Testis (tissue), 3 donors: ENCODE measurements around the gene DLG1. TPM values are rescaled to one million over a fixed set of nuclear protein-coding genes. Genes with fewer than 3 reads are reported as not detected.

Source experiments
- DNase-seq: peaks from one replicate; pipeline ENCODE4 v3.0.0-alpha.2; 2019
- H3K27ac ChIP-seq, 2 donors: fragments of 200-600 bp; sonication (generic); one replicate each; pipeline ENCODE4 v1.5.1; 2019
- H3K27me3 ChIP-seq: fragments of 200-600 bp; sonication (generic); one replicate; pipeline ENCODE4 v1.5.1; 2019
- H3K36me3 ChIP-seq: fragments of 200-600 bp; sonication (generic); one replicate; pipeline ENCODE4 v1.5.1; 2017; ENCODE audit warnings: low read depth; ENCODE audit errors: missing control alignments
- H3K4me1 ChIP-seq: fragments of 200-600 bp; sonication (generic); one replicate; pipeline ENCODE4 v1.5.1; 2019
- H3K4me3 ChIP-seq, 2 donors: fragments of 200-600 bp; sonication (generic); one replicate each; pipeline ENCODE4 v1.5.1; 2017 to 2019
- H3K9me3 ChIP-seq: fragments of 200-600 bp; sonication (generic); one replicate; pipeline ENCODE4 v1.5.1; 2017
- POLR2A ChIP-seq: fragments of 450-650 bp; IDR thresholded peaks from one replicate; pipeline ENCODE4 v1.6.1; 2017; ENCODE audit warnings: antibody characterized with exemption, mild to moderate bottlenecking, moderate library complexity
- WGBS, 2 donors: methylation state at CpG; one replicate each; pipeline ENCODE4 v1.1.5; 2018; 5-methylcytosine and 5-hydroxymethylcytosine counted together
- intact Hi-C: fragments of 100-400 bp; cut with DNase I; formaldehyde crosslinking; loops from one replicate; pipeline ENCODE4 v1.15.1; 2023; ENCODE audit warnings: low total_unique reads
- polyA plus RNA-seq: library from polyadenylated mRNA; stranded (reverse); fragments of 350-450 nt; fragmentation: Illumina TruSeq; extraction: RNeasy Lipid Tissue Mini Kit (QIAGEN cat#74804); gene quantifications from one replicate; pipeline ENCODE4 v1.2.3, GENCODE V29; 2014; ENCODE audit warnings: low read depth, low replicate concordance; ENCODE audit not compliant: insufficient read depth
- total RNA-seq, 2 donors: library from RNA; depleted of rRNA; stranded (reverse); fragments of >200 nt; gene quantifications; one replicate each; pipeline ENCODE4 v1.2.3, GENCODE V29; 2016
- TF ChIP-seq, protein P1 (sequence below), 3 experiments: fragments of 450-650 bp in 2 of 3; fragments of 200-600 bp in 1 of 3; sonication (generic) in 1 of 3; IDR thresholded peaks; one replicate each; pipeline ENCODE4 v1.5.1; 2016 to 2019; ENCODE audit warnings: antibody characterized with exemption in 3 of 3, mild to moderate bottlenecking in 2 of 3, moderate library complexity in 1 of 3

The DLG1 gene
- total and polyA plus RNA-seq, 3 donors from 2014 or later, result 37.4 to 99.4 (median 99.3) TPM

DNA sequence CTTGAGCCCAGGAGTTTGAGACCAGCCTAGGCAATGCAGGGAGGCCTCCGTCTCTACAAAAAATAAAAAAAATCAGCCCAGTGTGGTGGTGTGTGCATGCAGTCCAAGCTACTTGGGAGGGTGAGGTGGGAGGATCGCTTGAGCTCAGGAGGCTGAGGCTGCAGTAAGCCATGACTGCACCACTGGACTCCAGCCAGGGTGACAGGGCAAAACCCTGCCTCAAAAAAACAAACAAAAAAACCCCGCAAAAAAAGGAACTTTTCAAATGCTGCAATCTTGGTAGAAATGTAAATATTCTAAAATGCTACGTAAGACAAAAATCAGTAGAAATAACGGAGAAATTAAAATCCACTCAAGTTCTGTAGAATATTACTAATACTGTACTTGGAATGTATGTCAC is 160.7 kb downstream of the DLG1 start:
- Histone ChIP-seq H3K4me1 (no peaks in the 10 kb centered on the region), H3K36me3 (no peaks in the 10 kb centered on the region), H3K27ac (no peak overlapping the region), H3K4me3 (no peak overlapping the region), H3K9me3 (no peaks in the 10 kb centered on the region), H3K27me3 (no peaks in the 10 kb centered on the region)
- 87 to 97% methylated on average over 5 of the region's 5 CpGs for WGBS, 2 donors
- DNase-seq, result no peak
- intact Hi-C loops, result no loop called here
- TF ChIP-seq, protein P1, sequence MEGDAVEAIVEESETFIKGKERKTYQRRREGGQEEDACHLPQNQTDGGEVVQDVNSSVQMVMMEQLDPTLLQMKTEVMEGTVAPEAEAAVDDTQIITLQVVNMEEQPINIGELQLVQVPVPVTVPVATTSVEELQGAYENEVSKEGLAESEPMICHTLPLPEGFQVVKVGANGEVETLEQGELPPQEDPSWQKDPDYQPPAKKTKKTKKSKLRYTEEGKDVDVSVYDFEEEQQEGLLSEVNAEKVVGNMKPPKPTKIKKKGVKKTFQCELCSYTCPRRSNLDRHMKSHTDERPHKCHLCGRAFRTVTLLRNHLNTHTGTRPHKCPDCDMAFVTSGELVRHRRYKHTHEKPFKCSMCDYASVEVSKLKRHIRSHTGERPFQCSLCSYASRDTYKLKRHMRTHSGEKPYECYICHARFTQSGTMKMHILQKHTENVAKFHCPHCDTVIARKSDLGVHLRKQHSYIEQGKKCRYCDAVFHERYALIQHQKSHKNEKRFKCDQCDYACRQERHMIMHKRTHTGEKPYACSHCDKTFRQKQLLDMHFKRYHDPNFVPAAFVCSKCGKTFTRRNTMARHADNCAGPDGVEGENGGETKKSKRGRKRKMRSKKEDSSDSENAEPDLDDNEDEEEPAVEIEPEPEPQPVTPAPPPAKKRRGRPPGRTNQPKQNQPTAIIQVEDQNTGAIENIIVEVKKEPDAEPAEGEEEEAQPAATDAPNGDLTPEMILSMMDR (IDR thresholded peaks at IDR 0.05), result no peak
- no peak for TF ChIP-seq POLR2A

DNA sequence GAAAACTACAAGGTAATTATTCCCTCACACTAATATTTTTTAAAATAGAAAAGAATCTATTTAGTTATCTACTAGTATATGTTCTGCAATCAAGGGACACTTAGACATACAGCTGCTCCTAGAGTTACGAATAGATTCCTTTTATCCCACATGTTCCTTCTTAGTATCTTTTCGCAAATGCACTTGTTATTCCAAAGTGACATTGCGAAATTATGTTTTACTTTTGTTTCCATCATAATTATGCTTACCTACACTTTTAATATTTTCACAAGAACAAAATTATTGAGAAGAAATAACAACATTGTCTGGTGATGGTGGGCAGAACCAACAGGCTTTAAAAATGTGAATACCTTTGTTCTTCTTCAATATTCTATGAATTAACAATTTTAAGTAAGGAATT is 161.7 kb downstream of the DLG1 start:
- H3K27me3 ChIP-seq, result no peaks in the 10 kb centered on the region
- no peaks in the 10 kb centered on the region for H3K9me3 ChIP-seq
- H3K27ac ChIP-seq, result no peak overlapping the region
- 81 to 88% methylated on average over 3 of the region's 3 CpGs for WGBS, 2 donors
- DNase-seq, result no peak
- intact Hi-C loops, result no loop called here
- H3K4me3 ChIP-seq, result no peak overlapping the region
- TF ChIP-seq, protein P1 (IDR thresholded peaks at IDR 0.05), result no peak
- TF ChIP-seq POLR2A, result no peak
- H3K36me3 ChIP-seq, result no peaks in the 10 kb centered on the region
- no peaks in the 10 kb centered on the region for H3K4me1 ChIP-seq

DNA sequence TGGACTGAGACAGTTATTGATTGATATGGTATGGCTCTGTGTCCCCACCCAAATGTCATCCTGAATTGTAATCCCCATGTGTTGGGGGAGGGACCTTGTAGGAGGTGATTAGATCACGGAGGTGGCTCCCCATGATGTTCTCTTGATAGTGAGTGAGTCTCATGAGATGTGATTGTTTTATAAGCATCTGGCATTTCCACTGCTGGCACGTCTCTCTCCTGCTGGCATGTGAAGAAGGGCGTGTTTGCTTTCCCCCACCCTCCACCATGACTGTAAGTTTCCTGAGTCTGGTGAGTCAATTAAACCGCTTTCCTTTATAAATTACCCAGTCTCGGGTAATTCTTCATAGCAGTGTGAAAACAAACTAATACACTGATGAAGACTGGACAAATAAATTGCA is 163.2 kb downstream of the DLG1 start:
- 92 to 98% methylated on average over 5 of the region's 5 CpGs for WGBS, 2 donors
- Histone ChIP-seq H3K27ac (no peak overlapping the region), H3K9me3 (no peaks in the 10 kb centered on the region), H3K36me3 (no peaks in the 10 kb centered on the region), H3K4me3 (no peak overlapping the region), H3K27me3 (no peaks in the 10 kb centered on the region), H3K4me1 (no peaks in the 10 kb centered on the region)
- DNase-seq, result no peak
- TF ChIP-seq, protein P1 (IDR thresholded peaks at IDR 0.05), result no peak
- TF ChIP-seq POLR2A, result no peak
- intact Hi-C loops, result no loop called here

DNA sequence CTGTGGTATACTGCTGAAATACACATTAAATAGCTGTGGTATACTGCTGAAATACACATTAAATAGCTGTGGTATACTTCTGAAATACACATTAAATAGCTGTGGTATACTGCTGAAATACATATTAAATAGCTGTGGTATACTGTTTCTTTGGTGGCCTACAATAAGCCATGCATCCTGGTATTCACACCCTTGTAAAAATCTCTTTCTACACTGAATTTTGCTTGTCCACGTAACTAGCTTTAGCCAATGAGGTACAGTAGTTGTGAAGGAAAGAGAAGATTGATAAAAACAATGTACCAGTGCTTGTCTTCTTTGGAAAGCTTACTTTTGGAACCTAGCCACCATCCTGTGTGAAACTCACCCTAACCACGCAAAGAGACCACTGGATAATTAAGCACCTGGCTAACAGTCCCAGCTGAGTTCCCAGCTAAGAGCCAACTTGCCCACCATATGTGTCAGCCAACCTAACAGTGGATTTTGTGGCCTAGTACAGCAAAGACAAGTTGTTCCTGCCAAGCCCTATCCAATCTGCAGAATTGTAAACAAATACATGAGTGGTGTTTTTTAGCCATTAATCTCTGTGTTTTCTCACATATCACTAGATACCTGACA is 165.4 kb downstream of the DLG1 start:
- Histone ChIP-seq H3K27me3 (no peaks in the 10 kb centered on the region), H3K9me3 (no peaks in the 10 kb centered on the region), H3K4me1 (no peaks in the 10 kb centered on the region), H3K36me3 (no peaks in the 10 kb centered on the region), H3K4me3 (no peak overlapping the region), H3K27ac (no peak overlapping the region)
- whole genome bisulfite sequencing, 2 donors, result 77 to 82% methylated on average over 2 of the region's 2 CpGs
- no peak for DNase-seq
- TF ChIP-seq, protein P1 (IDR thresholded peaks at IDR 0.05), result no peak
- TF ChIP-seq POLR2A, result no peak
- intact Hi-C loops, result no loop called here

DNA sequence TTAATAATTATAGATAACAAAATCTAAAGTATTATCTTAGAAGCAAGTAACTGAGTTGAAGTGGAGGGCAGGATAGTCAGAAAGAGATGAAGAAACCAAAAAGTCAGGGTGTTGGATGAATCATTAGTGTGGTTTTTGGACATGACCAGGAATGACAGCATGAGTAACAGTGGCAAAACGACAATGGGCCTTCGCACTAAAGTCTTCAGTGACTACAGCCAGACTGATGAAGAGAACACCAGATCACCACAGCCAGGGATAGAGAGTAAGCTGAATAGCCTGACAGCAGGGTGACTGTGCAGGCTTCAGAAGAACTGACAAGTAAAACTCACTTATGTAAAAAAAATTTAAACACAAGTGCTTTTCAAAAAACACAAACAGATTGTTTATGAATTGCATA is 172.8 kb downstream of the DLG1 start:
- Histone ChIP-seq H3K27ac (no peak overlapping the region), H3K4me3 (no peak overlapping the region), H3K4me1 (no peaks in the 10 kb centered on the region), H3K36me3 (no peaks in the 10 kb centered on the region), H3K27me3 (no peaks in the 10 kb centered on the region), H3K9me3 (no peaks in the 10 kb centered on the region)
- intact Hi-C loops, result no loop called here
- WGBS, 2 donors, result 88 to 91% methylated on average over 2 of the region's 2 CpGs
- no peak for TF ChIP-seq POLR2A
- TF ChIP-seq, protein P1 (IDR thresholded peaks at IDR 0.05), result no peak
- DNase-seq, result no peak
